GM18873 (cell line): Measurements from ENCODE around the gene CTCF.
"Not testable (repeated sequence)": the region's sequence is repeated elsewhere in the genome, so short reads cannot be mapped to it uniquely, and the experiment has no call there.

Experiments used
- ATAC-seq: cut with Tn5 transposase; IDR thresholded peaks from one replicate; pipeline ENCODE4 v1.9.1; 2021; ENCODE audit warnings: mild to moderate bottlenecking, moderate library complexity, moderate number of reproducible peaks; ENCODE audit not compliant: unreplicated experiment, low FRiP score

The CTCF gene

DNA sequence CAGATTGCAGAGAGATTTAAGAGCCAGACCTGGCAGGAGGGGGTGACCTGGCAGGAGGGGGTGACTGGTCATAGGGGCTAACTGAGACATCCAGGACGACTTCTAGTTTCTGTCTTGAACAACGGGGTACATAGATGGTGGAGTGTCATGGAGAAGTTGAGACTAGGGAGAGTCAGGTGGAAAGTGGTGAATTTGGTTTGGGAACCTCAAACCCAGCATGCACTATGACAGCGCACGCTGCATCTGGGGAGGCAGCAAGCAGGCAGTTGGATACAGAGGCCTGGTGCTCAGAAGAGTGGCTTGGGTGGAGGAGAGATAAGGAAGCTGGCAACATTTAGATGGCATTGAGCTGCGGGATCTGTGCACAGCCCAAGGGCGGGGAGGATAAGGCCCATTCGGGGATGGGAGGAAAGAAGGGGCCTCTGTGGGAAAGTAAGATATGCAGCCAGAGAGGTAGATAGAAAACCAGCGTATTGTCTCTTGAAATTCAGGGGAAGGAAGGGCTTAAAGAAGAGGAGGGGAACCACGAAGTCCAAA lies 29.2 kb upstream of the CTCF start:
- ATAC-seq: no peak

DNA sequence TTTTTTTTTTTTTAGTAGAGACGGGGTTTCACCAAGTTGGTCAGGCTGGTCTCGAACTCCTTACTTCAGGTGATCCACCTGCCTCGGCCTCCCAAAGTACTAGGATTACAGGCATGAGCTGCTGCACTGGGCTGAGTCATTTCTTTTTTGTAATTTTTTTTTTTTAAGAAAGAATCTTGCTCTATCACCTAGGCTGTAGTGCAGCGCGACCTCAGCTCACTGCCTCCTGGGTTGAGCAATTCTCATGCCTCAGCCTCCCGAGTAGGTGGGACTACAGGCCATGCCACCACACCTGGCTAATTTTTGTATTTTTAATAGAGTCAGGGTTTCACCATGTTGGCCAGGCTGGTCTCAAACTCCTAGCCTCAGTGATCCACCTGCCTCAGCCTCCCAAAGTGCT lies 28.3 kb upstream of the CTCF start:
- not testable (repeated sequence) for ATAC-seq

DNA sequence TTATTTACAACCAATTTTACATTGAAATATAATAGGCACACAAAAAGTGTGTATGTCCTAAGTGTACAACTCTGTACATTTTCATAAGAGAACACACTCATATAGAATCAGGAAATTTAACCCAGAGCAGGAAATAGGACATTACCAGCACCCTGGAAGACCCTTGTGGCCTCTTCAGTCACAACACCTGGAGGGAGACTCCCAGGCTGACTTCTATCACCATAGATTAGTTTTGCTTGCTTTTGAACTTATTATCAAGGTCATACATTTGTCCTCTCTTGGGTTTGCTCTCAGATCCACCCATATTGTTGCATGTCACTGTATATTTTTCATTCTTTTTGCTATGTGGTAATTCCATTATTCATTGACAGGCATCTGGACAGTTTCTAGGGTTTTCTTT lies 27.9 kb upstream of the CTCF start:
- ATAC-seq: no peak

DNA sequence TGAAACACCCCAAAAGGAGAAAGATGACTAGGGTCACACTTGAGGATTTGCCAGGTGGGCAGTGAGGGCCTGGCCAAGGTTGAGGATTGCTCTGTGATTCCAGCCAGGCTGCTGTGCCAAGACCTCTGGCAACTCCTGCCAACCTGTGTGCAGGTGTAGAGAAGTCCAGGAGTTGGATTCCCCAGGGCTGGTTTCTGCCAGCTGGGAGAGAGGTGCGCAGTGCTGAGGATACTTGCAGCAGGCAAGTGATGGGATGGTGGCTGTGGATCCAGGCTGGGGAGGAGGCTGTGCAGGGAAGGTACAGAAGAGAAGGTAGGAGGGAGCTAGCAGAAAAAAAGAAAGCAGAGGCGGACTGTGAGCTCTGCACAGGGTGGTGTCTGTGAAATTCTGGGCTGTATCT lies 27.1 kb upstream of the CTCF start:
- no peak for ATAC-seq

DNA sequence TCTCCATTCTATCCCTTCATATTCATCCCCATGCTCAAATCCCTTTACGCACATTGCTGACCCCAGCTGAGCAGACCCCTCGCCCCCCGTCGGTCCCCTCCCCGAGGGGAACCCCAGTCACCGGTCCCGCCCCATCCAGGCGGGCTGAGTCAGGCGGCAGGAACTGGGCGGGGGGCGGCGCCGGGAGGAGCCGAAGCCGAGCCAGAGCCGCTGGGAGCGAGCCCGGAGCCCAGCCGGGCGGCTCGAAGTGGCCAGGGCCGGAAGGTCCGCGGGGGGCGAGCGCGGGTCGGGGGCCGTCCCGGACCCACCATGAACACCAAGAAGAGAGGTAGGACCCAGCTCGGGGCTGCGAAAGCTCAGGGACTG lies 25.1 kb upstream of the CTCF start:
- no peak for ATAC-seq

DNA sequence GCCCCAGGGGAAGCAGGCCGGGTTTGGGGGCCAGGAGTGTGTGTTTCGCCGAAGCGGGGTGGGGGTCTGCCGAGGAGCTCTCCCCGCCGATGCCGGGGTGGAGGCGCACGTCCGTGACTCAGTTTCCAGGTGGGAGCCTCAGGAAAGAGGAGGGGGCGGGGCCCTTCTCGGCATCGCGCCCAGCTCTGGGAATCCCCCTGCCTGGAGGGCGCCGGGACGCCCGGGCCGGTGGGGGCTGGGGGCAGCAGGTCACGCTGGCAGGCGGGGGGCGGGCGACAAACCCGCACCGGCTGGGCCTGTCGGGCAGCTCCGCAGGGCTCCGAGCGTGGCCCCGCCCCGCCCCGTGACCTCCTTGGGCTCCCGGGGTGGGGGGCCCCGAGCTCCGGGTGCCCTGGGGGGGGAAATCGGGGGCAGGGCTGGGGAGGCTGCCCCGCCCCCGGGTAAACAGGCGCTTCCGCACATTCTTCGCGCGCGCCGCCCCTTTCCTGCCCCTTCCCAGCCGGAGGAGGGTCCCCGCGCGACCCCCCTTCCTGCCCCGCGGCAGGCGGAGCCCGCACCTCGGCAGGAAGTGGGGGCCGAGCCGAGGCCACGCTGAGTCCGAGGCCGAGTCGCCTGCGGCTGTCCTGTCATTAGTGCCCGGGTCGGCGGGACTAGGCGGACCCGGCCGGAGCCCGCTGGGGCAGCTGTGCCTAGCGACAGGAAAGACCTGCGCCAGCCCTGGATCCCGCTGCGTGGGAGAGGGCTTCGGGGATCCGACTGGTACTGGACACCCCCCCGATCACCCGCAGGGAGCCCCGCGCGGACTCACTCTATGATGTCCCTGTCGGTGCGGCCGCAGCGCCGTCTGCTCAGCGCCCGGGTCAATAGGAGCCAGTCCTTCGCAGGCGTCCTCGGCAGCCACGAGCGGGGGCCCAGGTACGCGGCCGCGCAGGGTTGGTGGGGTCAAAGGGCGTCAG lies 24.4 kb upstream of the CTCF start:
- ATAC-seq: no peak

DNA sequence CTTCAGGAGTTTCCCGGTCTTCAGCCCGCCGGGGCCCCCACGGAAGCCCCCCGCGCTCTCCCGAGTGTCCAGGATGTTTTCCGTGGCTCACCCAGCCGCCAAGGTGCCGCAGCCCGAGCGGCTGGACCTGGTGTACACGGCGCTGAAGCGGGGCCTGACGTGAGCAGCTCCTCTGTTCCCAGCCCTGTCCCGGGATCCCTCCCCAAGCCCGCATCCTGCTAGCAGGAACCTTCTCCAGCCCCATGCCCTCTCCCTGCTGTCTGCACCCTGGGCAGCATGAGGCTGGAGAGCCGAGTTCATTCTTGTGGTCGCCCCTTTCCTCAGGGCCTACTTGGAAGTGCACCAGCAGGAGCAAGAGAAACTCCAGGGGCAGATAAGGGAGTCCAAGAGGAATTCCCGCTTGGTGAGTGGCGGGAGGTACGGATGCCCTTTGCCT lies 23.6 kb upstream of the CTCF start:
- ATAC-seq: no peak

DNA sequence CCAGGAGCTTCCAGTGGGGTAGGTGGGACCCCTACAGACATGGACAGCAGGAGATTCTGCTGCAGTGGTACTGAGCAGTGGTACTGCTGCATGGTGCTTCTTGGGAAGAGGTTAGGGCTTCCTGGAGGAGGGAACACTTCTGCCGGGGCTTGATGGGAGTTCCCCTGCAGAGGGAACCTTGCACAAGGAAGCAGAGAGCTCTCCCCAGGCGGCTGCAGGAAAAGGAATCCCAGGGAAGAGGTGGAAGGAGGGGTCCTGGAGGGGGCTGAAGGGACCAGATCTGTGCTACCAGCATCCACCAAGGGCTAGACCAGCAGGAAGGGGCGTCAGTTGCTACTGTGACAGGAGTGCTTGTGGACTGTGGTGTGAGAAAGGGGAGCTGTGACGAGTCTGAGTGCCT lies 23.1 kb upstream of the CTCF start:
- ATAC-seq: no peak

DNA sequence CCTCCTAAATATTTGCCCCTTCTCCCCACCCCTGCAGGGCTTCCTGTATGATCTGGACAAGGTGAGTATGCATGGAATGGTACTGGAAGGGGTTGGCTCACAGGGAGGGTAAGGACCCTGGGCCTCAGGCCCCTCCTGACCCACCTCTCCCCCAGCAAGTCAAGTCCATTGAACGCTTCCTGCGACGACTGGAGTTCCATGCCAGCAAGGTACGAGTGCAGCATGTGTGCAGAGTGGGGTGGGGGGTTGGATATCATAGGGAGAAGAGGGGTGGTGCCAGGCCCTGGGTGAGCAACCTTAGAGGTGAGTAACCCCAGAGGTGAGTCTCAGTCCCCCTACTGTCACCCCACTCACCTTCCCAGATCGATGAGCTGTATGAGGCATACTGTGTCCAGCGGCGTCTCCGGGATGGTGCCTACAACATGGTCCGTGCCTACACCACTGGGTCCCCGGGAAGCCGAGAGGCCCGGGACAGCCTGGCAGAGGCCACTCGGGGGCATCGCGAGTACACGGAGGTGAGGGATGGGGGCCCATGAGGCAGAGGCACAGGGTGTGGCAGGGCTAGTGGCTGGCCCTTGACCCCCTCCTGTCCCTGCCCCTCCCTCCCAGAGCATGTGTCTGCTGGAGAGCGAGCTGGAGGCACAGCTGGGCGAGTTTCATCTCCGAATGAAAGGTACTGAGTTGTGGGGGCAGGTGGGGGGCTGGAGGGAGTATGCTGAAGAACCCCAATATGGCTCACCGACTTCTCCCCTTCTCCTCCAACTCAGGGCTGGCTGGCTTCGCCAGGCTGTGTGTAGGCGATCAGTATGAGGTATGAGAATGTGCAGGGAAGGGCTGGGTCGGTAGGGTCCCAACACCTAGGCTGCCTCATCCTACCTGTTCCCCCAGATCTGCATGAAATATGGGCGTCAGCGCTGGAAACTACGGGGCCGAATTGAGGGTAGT lies 22.4 kb upstream of the CTCF start:
- no peak for ATAC-seq

DNA sequence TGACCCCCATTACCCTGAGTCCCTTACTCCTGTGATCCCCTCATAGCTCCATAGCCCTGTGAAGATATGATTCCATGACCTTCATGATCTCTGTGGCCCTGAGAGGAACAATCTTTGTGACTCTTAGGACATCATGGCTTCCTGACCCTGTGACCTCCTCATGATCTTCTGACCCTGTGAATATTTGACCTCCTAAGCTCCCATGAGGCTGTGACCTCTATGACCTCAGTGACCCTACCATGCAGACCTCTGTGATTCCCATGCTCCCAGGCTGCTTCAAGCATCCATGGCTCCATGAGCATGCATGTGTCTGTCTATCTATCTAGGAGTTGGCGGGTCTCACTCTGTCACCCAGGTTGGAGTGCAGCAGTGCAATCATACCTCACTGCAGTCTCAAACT lies 21.6 kb upstream of the CTCF start:
- ATAC-seq: no peak

DNA sequence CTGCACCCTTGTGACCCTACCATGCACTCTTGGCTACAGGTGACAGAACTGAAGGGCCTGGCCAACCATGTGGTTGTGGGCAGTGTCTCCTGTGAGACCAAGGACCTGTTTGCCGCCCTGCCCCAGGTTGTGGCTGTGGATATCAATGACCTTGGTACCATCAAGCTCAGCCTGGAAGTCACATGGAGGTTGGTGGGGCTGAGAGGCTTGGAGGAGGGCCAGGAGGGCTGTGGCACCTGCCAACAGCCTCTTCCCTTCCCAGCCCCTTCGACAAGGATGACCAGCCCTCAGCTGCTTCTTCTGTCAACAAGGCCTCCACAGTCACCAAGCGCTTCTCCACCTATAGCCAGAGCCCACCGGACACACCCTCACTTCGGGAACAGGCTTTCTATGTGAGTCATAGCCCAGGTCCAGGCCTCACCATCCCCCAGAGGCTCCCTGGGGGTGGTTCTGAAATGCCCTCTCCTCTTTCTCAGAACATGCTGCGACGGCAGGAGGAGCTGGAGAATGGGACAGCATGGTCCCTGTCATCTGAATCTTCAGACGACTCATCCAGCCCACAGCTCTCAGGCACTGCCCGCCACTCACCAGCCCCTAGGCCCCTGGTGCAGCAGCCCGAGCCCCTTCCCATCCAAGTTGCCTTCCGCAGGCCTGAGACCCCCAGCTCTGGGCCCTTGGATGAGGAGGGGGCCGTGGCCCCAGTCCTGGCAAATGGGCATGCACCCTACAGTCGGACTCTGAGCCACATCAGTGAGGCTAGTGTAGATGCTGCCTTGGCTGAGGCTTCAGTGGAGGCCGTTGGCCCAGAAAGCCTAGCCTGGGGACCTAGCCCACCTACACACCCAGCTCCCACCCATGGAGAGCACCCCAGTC lies 20.7 kb upstream of the CTCF start:
- no peak for ATAC-seq

DNA sequence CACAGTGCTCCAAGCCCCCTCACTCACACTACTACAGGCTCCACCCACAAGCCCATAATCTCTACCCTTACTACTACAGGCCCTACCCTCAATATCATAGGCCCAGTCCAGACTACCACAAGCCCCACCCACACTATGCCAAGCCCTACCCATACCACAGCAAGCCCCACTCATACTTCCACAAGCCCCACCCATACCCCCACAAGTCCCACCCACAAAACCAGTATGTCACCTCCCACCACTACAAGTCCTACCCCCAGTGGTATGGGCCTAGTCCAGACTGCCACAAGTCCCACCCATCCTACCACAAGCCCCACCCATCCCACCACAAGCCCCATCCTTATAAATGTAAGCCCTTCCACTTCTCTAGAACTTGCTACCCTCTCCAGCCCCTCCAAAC lies 19.9 kb upstream of the CTCF start:
- no peak for ATAC-seq

DNA sequence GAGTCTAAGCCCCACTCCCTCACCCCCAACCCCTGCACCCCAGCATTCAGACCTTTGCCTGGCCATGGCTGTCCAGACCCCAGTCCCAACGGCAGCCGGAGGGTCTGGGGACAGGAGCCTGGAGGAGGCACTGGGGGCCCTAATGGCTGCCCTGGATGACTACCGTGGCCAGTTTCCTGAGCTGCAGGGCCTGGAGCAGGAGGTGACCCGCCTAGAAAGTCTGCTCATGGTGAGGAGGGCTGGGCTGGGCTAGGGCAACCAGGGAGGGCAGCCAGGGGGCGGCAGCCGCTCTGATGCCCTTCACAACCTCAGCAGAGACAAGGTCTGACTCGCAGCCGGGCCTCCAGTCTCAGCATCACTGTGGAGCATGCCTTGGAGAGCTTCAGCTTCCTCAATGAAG lies 19.3 kb upstream of the CTCF start:
- no peak for ATAC-seq

DNA sequence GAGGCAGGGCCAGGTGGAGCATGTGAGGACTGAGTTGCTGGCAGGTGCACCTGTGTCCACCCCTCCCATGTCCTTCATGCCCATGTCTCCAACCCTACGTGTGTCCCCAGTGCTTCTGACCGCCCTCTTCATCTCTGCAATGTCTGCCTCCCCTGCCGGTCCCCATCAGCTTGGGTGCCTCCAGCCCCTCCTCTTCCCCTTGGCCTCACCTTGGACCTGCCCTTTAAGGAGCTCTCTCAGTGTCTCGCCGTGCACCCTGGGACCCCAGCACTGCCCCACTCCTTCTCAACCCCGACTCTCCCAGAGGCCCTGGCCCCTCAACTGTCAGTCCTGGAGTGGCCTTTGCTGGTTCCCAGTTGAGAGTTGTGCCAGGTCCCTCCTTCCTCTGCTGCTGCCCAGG lies 18.7 kb upstream of the CTCF start:
- no peak for ATAC-seq

DNA sequence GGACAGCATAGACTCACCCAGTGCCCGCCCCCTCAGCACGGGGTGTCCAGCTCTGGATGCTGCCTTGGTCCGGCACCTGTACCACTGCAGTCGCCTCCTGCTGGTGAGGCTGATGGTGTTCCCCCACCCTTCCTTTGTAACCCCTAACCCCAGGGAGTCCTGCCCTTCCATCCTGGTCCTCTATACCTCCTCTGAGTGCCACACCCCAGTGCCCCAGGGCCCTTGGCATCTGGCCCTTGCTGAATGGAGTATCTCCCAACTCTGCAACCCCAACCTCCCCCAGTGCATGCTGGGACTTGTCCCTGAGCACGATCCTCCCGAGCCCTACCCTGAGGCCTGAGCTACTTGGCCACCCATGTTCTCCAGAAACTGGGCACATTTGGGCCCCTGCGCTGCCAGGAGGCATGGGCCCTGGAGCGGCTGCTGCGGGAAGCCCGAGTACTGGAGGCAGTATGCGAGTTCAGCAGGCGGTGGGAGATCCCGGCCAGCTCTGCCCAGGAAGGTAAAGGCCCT lies 17.9 kb upstream of the CTCF start:
- ATAC-seq: no peak

DNA sequence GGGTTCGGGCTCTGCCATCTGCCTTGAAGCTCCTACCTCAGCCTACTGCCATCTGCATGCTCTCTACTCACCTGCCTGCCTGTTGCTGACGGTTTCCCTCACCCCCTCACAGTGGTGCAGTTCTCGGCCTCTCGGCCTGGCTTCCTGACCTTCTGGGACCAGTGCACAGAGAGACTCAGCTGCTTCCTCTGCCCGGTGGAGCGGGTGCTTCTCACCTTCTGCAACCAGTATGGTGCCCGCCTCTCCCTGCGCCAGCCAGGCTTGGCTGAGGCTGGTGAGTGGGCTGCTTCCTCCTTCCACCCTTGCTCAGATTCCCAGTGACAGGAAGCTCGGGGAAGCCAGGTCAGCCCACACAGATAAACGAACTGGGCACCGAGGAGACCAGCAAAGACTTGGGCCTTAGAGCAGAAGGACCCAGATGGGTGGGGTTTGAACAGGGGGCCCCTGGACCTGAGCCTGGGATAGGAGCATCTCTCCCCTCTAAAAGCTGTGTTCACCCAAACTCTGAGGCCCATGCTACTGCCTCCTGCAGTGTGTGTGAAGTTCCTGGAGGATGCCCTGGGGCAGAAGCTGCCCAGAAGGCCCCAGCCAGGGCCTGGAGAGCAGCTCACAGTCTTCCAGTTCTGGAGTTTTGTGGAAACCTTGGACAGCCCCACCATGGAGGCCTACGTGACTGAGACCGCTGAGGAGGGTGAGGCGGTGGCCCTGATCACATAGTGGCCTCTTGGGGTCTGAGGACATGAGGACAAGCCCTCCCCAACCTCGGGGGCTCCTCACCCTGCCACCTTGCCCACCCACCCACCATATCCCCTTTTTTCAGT lies 17.3 kb upstream of the CTCF start:
- ATAC-seq: no peak

DNA sequence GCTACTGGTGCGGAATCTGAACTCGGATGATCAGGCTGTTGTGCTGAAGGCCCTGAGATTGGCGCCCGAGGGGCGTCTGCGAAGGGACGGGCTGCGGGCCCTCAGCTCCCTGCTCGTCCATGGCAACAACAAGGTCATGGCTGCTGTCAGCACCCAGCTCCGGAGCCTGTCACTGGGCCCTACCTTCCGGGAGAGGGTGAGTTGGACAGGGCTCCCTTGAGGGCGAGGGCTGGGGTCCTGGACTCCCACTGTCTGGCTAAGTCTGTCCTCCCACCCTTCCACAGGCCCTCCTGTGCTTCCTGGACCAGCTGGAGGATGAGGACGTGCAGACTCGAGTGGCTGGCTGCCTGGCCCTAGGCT lies 16.7 kb upstream of the CTCF start:
- no peak for ATAC-seq

DNA sequence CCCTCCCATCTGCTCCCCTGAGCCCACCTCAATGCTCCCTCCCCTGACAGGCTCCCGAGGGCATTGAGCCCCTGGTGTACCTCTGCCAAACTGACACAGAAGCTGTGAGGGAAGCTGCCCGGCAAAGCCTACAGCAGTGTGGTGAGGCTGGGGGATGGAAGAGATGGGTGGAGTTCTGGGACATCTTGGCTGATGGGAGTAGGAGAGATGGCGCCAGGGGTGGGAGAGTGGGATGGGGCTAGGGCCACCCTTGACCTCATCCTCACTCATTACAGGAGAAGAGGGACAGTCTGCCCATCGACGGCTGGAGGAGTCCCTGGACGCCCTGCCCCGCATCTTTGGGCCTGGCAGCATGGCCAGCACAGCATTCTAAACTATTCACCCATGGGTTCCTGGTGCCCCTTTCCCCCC lies 16.2 kb upstream of the CTCF start:
- ATAC-seq: no peak

DNA sequence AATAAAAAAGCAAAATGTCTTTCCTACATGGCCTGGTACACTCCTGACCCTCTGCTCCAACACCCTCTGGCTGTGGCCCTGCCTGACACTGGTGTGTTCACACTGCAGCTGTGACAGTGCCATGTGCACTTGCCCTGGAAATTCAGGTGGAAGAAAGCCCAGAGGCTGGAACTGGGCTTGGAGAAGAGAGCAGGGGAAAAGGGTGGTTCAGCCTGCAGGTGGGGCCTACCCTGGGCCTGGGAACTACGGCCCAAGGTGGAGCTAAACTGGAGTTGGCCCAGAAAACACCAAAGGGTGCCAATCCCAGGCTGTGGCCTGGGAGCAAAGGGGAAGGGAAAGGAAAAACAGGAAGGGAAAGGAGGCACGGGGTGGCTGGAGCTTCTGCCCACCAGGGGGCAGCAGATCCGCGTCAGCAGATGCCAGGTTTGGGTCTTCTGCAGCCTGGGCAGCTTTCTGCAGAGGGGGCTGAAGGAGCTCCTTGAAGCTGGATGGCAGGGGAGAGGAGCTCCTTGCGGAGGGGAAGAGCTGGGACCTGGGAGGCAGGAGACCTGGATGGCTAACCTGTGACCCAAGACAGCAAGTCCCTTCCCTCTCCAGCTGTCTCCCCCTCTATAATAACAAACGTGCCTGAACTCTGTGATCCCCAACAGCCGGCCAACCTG lies 15.4 kb upstream of the CTCF start:
- ATAC-seq: no peak
